Colonic mucosa (tissue), 4 donors: ENCODE data around the gene TMEM123. TPM values are rescaled to one million over a fixed set of nuclear protein-coding genes. Genes with fewer than 3 reads are reported as not detected.
A peak's percentile ranks its signal among the peaks of the same experiment; 100 is the strongest.

Source experiments
- DNase-seq: peaks from one replicate; pipeline ENCODE4 v3.0.0-alpha.2; 2020
- H3K27ac ChIP-seq: fragments of 200-600 bp; one replicate; pipeline ENCODE4 v1.8.0; 2021
- H3K27me3 ChIP-seq: fragments of 200-600 bp; one replicate; pipeline ENCODE4 v1.8.0; 2021
- H3K36me3 ChIP-seq: fragments of 200-600 bp; one replicate; pipeline ENCODE4 v1.8.0; 2021
- H3K4me1 ChIP-seq: fragments of 200-600 bp; one replicate; pipeline ENCODE4 v1.8.0; 2021; ENCODE audit warnings: mild to moderate bottlenecking
- H3K4me3 ChIP-seq: fragments of 200-600 bp; one replicate; pipeline ENCODE4 v1.8.0; 2021
- H3K9ac ChIP-seq, 2 donors: one replicate each; pipeline ENCODE4 v1.7.0; 2013; ENCODE audit warnings: control low read depth in 2 of 2, low read depth in 2 of 2, low read length in 2 of 2
- H3K9me3 ChIP-seq: fragments of 200-600 bp; one replicate; pipeline ENCODE4 v1.8.0; 2021
- intact Hi-C: fragments of 100-400 bp; cut with DNase I; formaldehyde crosslinking; loops from one replicate; pipeline ENCODE4 v1.14.1; 2022
- total RNA-seq, 2 donors: library from RNA; stranded (reverse); fragmentation: NEBNext Ultra II Directional in 1 of 2; extraction: Animal tissue kit (Norgen Biotek cat#: 25700) in 1 of 2; gene quantifications; one replicate each; pipeline ENCODE4 v1.2.1, GENCODE V29; 2021
- TF ChIP-seq, protein P1 (sequence below): fragments of 200-600 bp; IDR thresholded peaks from one replicate; pipeline ENCODE4 v1.8.0; 2022; ENCODE audit warnings: antibody characterized with exemption, mild to moderate bottlenecking
- donor health status: healthy.
- donor health status: DM: no; HTN: no; CAD: no.
- donor health status: DM: no; HTN: no; CAD: no.

The TMEM123 gene
- total RNA-seq, 2 donors from 2014 or later, result 126 to 175 TPM

DNA sequence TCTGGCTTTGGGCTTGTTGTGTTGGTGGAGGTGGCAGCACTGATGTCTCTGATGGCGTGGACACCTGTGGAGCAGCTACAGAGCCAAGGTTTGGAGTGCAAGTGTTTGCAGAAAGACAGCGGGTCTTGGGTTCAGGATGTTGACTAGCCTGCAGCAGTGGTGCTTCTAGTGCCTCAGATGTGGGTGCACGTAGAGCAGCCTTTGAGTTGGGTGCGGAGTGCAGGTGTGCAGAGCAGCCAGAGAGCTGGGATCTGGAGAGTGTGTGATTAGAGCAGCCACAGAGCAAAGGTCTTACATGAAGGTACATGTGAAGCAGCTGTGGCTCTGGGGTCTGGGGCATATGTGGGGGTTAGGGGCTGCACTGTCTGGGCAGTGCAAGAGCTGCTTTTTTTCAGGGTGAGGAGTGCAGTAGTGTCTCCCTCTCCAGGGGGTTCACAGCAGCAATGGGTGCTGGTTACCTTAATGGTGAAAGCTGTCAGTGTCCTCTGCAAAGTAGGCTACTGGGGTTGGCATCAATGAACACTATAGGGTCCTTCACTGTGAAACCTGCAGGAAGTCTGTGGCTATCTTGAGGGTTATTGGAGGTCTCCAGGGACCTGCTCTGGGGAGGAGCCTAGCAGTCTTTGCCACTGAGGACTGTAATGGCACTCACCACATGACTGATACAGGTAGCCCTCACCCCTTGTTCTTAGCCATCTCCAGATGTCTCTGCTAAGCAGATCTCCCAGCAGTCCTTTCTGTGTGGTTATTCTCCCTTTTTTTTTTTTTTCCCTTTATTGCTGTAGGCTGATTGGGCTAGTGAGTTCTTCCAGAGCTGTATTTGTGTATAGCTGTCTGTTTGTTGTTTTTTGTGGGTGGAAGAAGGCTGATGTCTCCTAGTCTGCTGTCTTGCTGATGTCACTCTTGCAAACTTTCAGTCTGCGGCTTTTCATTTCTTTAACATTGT is 91.2 kb downstream of the TMEM123 start:
- no peak overlapping the region for H3K9ac ChIP-seq
- H3K36me3 ChIP-seq, result peaks cover 7% of the 10 kb centered on the region
- no peaks in the 10 kb centered on the region for H3K27me3 ChIP-seq
- no peaks in the 10 kb centered on the region for H3K4me1 ChIP-seq
- TF ChIP-seq, protein P1, sequence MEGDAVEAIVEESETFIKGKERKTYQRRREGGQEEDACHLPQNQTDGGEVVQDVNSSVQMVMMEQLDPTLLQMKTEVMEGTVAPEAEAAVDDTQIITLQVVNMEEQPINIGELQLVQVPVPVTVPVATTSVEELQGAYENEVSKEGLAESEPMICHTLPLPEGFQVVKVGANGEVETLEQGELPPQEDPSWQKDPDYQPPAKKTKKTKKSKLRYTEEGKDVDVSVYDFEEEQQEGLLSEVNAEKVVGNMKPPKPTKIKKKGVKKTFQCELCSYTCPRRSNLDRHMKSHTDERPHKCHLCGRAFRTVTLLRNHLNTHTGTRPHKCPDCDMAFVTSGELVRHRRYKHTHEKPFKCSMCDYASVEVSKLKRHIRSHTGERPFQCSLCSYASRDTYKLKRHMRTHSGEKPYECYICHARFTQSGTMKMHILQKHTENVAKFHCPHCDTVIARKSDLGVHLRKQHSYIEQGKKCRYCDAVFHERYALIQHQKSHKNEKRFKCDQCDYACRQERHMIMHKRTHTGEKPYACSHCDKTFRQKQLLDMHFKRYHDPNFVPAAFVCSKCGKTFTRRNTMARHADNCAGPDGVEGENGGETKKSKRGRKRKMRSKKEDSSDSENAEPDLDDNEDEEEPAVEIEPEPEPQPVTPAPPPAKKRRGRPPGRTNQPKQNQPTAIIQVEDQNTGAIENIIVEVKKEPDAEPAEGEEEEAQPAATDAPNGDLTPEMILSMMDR, result no peak
- H3K9me3 ChIP-seq, result no peaks in the 10 kb centered on the region
- DNase-seq, result no peak
- no peak overlapping the region for H3K4me3 ChIP-seq
- no peak overlapping the region for H3K27ac ChIP-seq
- intact Hi-C loops, result no loop called here

DNA sequence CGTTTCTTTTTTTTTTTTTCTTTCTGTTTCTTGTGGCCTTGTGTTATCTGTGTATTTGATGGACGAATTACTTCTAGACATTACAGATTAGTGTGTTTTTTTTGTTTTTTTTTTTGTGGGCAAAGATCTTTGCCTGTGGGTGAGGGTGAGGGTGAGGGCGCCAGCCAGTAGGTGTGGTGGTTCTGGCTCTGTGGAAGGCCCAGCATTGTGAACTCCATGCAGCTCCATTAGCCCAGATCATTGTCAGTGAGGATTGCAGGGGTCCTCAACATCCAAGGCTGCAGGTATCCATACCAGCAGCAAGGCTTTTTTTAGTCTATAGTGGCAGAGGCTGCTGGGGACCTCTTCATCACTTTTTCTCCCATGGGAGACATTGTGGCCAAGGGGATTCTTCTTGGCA is 91.9 kb downstream of the TMEM123 start:
- Histone ChIP-seq H3K9me3 (no peaks in the 10 kb centered on the region), H3K27me3 (no peaks in the 10 kb centered on the region), H3K9ac (no peak overlapping the region), H3K27ac (no peak overlapping the region), H3K36me3 (peaks cover 7% of the 10 kb centered on the region), H3K4me1 (no peaks in the 10 kb centered on the region), H3K4me3 (no peak overlapping the region)
- TF ChIP-seq, protein P1, result no peak
- intact Hi-C loops, result no loop called here
- no peak for DNase-seq

DNA sequence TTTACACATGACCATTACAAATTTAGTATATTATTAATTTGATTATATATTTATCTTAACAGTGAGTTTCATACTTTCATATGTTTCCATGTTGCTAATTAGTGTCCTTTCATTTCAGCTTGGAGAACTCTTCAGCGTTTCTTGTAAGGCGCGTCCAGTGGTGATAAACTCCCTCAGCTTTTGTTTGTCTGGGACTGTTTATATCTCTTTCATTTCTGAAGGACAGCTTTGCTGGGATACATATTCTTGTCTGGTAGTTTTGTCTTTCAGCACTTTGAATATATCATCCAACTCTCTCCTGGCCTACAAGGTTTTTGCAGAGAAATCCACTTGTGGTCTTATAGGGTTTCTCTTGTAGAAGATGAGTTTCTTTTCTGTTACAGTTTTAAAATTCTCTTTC is 93.2 kb downstream of the TMEM123 start:
- TF ChIP-seq, protein P1, result no peak
- H3K27ac ChIP-seq, result no peak overlapping the region
- intact Hi-C loops, result no loop called here

DNA sequence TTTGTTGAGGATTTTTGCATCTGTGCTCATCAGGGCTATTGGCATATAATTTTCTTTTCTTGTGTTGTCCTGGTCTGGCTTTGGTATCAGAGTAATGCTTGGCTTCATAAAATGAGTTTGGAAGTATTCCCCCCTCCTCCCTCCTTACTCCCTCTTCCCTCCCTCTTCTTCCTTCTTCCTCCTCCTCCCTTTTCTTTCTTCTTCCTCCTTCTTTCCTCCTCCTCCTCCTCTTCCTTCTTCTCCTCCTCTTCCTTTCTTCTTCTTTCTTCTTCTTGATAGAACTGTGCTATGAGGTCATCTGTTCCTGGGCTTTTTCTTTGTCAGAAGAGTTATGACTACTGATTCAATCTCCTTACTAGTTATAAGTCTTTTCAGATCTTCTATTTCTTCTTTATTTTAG is 95.4 kb downstream of the TMEM123 start:
- Histone ChIP-seq H3K27me3 (no peaks in the 10 kb centered on the region), H3K27ac (no peak overlapping the region), H3K9me3 (no peaks in the 10 kb centered on the region), H3K4me3 (no peak overlapping the region), H3K36me3 (peaks cover 3% of the 10 kb centered on the region), H3K9ac (no peak overlapping the region), H3K4me1 (no peaks in the 10 kb centered on the region)
- intact Hi-C loops, result no loop called here
- no peak for DNase-seq
- TF ChIP-seq, protein P1, result no peak

More for the DNA sequence above, 93.2 kb downstream of the TMEM123 start:
- no peak for DNase-seq
- Histone ChIP-seq H3K27me3 (no peaks in the 10 kb centered on the region), H3K9me3 (no peaks in the 10 kb centered on the region), H3K4me1 (no peaks in the 10 kb centered on the region), H3K4me3 (no peak overlapping the region), H3K36me3 (peaks cover 7% of the 10 kb centered on the region), H3K9ac (no peak overlapping the region)

DNA sequence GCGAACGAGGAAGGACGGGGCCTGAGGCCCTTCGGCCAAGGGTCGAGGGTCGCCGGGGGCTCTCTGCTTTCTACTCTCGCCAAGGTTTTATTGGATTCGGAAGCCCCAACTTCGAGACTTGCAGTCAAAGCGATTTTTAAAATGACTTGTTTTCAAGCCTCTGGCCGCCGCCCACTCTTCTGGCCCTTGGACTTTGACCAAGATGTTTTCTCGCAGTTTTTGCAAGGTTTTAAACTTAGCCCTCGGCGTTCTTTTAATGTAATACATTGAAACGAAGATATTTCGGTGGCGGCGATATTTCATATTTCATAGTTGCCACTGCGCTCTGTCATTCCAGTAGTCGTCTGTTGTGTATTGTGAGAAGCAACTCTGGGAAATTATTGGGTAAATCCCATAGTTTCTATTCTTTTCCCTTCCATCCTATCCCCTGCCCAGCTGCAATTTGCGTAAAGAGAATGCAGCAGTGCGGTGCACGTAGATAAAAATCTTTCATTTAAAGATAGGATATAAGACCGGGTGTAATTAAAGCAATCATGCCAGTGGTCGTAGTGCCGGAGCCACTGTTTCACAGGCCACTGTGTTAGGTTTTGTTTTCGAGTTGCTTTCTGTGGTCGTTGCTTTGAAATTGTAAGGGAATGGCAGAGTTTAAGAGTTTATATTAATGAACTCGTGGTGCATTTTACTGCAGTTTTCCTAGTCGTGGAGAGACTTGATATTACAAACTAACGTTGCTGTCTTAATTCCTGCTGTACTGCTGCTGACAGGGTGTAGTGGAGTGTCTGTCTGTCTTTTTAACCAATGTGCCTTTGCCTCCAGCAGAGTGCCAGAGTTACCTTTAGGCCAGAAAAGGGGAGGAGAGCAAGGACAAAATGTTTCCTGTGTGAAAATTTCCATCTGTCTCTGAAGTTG is 104.8 kb downstream of the TMEM123 start:
- intact Hi-C loops, result loop anchor here (10.0 kb wide), 1 partner anchor 317 kb away; no protein-coding TSS in a partner anchor
- peak; percentile 76 for DNase-seq
- peak overlapping the region; percentile 66 for H3K4me3 ChIP-seq
- peak overlapping the region; percentile 99 for H3K27ac ChIP-seq
- no peaks in the 10 kb centered on the region for H3K4me1 ChIP-seq
- no peaks in the 10 kb centered on the region for H3K9me3 ChIP-seq
- no peaks in the 10 kb centered on the region for H3K36me3 ChIP-seq
- H3K9ac ChIP-seq, result peak overlapping the region; percentile 84 to 97
- H3K27me3 ChIP-seq, result no peaks in the 10 kb centered on the region
- TF ChIP-seq, protein P1, result no peak
